AG20443 (cell line): Measurements from ENCODE around the gene GMPR.
A peak's percentile ranks its signal among the peaks of the same experiment; 100 is the strongest.

ENCODE experiments used
- DNase-seq: peaks from one replicate; pipeline ENCODE4 v3.0.0; 2012; ENCODE audit warnings: low spot score, mixed read lengths

Gene GMPR

DNA sequence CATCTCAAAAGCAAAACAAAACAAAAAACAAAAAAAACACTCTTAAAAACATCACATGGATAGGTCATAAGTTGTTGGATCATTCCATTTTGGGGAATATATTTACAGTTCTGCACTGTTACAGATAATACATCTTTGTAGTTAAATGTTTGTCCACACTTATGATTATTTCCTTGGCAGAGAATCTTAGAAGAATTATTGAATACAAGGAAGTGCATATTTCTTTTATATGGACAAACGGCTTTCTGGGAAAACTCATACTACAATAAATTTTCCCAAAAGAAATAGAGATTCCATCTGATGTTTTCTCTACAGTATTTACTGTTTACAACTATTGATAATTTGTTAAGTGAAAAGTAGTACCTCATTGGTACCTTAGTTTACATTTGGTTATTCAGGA lies 33.8 kb downstream of the GMPR start:
- no peak for DNase-seq

DNA sequence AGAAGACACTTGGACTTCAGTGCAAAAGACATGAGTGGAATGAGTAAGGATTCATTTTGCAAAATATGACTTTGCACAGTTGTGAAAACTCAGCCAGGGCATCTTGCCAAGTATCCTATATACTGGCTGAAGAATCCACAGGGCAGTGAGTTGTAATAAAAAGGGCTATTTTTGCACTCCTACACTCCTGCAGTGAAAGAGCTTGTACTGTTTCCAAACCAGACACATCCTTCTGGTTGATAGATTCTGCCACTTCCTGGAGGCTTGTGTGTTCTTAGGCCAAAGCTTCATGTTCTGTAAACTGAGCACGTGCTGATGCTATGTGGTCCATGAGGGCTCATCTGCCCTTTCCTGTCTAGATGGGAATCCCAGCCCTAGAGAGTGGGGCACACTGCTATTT lies 34.9 kb downstream of the GMPR start:
- no peak for DNase-seq

DNA sequence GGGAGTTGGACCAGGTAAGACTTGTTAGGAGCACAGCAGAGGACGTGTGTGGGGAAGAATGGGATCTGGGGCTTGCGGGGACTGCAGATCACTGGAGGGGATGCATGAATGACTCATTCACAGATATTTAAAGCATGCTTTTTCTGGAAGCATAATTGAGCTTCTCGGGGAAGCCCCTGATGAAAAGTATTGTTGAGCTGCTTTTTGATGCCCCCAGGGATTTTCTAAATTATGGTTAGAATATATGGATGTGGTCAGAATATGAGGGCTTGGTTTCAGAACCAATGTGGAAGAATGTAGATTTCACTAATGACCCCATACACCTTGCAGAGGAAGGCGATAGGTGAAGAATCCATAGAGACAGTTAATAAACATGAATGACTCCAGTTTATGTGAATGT lies 36.1 kb downstream of the GMPR start:
- no peak for DNase-seq

DNA sequence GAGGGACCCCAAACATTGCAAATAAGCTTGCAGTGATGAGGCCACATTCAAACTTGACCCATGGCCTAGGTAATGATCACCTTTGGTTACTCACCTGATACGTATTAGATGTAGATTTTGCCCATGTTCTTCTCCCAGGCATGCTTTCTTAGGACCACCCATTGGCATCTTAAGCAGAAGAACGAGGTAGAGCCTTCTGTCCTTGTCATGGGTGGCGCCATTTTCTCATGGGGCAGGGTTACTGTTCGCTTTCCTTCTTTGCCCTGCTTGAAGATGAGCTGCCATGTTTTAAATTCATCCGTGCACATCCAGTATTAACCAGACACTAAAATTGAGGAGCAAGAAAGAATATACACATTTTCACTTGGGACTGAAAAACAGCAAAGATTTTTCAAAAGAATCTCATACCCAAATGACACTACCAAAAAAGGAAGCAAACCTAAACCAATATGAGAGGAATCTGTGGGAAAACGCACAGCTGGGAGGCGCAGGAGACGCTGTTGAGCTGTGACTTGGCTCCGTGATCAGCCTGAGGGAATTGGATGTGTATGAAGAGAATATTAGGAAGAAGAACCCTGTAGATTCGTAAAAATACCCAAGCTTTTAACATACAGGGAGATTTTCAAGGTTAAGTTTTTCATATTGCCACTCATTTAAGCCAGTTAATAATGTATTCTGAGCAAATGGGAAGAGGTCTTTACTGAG lies 36.6 kb downstream of the GMPR start:
- no peak for DNase-seq

DNA sequence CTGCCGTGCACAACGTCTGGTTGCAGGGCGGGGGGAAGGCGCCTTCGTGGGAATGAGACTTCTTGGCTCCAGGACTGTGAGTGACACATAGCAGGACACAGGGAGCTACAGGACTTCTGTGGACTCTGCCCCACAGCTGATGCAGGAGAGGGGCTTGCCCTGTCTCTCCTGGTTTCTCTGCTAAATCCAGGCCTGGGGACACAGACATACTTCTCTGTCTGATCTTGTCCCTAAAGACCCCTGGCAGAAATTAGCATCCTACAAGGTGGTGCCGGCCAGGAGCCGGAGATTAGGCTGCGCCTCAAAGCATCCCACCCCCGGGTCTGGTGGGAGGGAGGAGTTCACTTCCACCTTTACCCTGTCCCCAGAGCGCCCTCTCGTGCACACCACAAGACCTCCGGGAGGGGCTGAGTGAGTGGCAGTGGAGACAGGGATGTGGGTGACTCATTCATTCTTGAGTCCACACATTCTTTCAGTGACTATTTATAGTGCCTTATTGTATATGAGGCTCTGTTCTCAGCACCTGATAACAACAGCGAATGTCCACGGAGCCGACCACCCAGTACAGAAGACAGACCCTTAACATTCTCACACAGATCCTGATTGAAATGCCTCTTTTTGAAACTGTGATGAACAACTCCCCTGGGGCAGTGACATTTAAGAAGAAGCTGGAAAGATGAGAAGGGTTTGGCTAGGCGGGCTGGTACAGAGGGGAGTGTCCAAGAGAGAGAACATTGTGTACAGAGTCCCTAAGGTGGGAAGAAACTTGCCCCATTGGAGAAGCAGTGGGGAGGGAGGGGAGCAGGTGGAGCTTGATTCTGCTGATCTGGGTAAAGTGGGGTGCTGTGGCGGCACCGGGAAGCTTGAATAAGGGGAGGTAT lies 39.0 kb downstream of the GMPR start:
- peak; percentile 92 for DNase-seq

DNA sequence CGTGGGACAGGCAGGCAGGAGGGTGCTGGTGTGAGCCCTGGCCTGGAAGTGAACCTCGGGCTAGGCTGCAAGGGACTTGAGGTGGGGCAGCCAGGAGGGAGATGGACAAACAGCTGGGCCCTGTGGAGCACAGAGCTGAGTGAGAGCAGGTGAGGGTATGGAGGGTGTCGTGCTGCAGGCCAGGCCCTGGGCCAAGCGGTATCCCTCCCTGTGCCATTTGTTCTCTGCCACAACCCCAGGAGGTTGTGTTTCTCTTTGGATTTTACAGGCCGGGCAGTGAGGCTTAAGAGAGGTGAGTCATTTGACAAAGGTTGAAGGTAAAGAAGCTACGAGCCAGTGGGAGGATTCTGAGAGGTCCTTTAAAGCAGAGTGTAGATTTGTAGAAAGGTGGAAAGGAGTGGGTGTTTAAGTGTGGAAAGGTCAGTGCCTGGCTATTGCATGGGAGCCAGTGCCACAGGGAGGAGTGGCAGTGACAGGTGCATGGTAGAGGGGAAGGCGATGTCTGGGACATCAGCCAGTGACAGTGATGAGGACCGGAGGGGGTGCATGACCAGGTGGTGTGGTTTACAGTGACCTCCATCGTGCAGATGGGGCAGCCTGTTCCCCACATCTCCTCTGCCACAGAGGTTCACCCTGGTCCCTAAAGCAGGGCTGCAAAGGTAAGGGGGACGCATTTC lies 39.8 kb downstream of the GMPR start:
- DNase-seq: no peak

DNA sequence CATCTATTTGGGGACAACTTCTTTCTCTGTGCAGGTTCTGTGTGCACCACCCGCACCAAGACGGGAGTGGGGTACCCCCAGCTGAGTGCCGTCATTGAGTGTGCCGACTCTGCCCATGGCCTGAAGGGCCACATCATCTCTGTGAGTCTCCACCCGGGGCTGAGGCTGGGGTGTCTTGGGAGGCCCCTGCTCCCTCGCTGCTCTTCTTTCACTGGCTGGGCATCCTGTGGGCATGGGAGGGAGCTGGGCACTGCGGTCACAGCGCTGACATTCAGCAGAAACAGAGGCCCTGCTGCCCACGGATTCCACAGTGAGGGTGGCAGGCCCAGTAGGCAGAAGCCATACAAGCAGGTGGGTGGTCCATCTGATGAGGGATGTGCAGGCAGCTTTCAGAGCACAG lies 40.4 kb downstream of the GMPR start:
- no peak for DNase-seq

DNA sequence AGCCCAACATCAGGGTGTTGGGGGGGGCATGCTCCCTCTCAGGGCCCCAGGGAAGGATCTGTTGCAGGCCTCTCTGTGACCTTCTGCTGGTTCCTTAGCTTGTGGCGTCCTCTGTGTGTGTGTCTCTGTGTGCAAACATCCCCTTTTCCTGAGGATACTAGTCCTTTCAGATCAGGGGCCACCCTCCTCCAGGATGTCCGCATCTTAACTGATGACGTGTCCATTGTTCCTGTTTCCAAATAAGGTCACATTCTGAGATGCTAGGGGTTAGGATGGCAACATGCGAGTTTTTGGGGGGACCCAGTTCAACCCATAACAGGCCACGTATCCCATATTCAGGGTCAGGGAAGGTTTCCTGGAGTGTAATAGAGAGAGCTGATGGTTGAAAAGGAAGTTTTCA lies 40.9 kb downstream of the GMPR start:
- no peak for DNase-seq

DNA sequence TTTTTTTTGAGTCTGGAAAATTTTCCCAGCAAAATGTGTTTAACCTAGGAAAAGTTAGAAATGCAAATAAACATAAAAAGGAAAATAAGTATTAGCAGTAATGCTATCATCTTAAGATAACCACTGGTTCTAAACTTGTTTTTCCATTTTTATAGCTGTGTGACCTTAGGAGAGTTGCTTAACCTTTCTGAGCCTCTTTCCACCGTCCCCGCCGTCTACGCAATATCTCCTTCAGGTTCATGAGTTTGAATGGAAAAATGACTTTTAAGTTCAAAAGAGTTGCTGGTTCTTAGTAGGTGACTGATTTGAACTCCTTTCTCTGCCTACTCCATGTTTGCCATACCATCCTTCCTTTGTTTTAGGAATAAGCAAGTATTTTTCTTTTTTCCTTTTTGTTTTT lies 44.0 kb downstream of the GMPR start:
- DNase-seq: no peak

DNA sequence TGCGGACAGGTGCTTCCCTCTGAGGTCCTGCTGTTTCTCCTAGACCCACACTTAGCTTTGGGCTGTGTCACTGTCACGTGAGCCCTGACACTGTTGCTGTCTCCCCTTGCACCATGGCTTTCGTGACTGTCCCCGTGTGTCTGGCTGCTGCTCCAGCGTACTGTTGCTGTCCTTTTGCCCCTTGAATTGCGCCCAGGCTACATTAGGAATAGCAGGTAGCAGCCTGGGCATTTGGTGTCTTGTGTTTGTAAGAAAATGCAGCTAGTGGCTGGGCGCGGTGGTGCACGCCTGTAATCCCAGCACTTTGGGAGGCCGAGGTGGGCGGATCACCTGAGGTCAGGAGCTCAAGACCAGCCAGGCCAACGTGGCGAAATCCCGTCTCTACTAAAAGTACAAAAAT lies 46.1 kb downstream of the GMPR start:
- no peak for DNase-seq

DNA sequence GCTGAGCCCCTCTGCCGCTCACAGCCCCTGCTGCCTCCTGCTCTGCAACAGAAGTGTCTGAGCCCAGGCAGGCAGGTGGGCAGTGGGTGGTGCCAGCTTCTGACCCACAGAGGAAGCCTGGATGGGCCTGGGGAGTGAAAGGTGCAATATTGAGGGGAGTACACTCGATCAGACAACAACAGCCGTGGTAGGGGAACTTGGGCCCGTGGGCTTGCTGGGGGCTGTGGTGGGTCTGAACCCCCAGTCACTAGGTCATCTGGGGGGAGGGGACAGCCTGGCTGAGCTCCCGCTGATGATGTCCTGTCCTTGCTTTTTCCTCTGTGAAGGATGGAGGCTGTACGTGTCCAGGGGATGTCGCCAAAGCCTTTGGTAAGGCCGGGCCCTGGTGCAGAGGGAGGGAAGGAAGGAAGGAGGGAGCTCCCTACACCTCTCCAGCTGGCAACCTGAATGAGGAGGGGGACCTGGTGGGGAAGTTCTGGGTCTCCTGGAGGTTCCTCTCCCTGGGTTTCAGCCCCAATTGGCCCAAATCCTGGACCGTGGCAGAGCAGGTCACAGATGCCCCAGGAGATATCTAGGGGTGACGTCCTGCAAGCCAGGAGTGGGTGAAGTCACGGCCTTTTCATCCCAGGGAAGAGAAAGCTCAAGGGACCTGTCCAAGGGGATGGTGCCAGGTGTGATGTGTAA lies 47.2 kb downstream of the GMPR start:
- no peak for DNase-seq

DNA sequence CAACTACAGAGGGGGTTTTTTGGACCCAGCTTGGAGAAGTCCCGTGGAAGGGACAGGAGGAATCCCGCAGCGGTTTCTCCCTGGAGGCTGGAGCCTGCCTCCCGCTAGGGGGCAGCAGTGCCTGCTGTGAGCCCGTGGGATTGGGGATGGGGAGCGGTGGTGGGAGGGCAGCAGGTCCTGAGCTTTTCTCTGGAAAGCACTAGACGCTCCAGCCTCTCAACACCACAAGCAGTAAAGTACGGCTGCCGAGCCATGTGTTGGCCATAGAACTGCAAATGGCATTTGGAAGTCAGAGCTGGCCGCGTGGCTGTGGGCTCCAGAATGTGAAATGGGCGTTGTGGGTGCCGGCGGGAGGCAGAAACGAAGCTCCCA lies 47.8 kb downstream of the GMPR start:
- peak; percentile 87 for DNase-seq

DNA sequence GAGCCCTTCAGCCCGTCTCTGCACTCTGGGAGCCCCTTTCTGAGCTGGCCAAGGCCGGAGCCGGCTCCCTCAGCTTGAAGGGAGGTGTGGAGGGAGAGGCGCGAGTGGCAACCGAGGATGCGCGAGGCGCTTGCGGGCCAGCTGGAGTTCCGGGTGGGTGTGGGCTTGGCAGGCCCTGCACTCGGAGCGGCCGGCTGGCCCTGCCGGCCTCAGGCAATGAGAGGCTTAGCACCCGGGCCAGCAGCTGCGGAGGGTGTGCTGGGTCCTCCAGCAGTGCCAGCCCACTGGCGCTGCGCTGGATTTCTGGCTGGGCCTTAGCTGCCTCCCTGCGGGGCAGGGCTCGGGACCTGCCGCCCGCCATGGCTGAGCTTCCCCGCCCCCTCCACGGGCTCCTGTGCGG lies 49.8 kb downstream of the GMPR start:
- DNase-seq: no peak

DNA sequence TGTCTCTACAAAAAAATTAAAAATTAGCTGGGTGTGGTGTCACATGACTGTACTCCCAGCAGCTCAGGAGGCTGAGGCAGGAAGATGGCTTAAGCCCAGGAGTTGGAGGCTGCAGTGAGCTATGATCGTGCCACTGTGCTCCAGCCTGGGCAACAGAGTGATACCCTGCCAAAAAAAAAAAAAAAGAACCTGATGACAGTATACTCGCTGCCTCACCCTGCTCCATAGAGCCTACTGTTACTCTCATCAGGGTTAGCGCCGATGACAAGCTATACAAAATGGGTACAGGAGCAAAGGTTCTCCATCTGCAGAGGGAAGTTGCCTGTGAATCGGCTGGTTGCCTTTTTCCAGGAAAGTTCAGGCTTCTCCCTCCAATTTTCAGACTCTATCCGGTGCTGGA lies 53.4 kb downstream of the GMPR start:
- no peak for DNase-seq

DNA sequence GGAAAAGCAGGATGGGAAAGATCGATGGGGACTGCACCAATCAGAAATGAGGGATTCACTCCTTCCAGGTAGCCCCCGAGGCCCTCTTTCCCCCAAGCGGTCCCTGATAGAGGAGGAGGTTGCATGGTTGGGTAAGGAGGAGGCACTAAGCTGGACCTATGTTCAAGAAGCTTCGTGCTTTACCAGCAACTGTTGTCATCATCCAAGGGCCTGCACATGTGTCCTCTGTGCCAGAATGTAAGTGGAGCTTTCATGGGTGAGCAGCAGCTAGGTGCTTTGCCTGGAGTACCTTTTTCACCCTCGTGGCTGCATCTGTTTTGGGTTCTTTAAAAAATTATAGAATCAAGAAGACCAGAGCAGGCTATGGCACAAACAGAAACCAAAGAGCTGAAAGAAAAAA lies 54.0 kb downstream of the GMPR start:
- DNase-seq: no peak

DNA sequence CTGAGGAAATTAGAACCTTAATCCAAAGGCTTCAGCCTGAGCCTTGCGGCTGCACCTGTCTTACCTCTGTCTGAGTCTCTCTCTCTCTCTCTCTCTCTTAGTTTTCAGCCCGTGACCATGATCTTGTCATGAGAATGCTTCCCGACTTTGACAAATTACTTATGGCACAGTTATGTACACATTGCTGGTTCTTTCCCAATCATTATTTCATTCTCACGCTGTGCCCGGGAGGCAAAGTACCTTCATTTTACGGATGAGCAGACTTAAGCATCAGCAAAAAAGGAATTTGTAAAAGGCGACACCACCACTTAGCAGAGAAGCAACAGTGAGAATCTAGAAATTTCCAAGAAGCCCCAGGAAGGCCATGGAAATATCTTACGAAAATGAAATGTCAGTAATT lies 54.6 kb downstream of the GMPR start:
- no peak for DNase-seq

DNA sequence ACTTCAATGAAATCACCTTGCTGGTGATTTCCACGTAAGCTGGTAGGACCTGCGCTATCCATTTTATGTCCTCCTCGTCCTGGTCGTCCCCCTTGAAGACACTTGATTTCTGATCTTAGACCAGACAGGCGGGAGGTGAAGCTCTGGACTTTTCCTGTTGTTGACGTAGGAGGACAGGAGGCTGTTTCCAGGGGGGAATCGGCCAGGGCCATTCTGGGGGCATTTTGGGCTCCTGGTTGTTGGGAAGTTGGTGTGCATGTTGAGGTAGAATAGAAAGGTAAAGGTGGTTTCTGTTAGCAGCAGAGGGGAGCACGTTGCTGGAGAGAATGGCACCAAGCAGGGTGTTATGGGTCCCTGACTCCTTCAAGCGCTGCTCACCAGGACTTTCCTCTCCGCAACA lies 56.0 kb downstream of the GMPR start:
- no peak for DNase-seq

DNA sequence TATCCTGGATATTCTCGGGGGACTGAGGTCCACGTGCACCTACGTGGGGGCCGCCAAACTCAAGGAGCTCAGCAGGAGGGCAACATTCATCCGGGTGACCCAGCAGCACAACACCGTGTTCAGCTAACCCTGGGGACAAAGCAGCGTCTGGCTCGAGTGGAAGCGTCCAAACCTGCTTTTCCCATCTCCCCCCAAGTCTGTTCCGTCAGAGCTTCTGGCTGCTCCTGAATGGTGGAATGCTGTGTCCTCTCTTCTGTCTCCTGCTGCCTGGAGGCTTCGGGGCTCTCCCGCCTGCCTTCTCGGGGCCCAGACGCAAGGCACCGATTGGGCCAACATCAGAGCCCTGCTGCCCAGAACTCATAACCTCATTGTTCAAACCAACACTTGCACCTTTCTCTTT lies 56.7 kb downstream of the GMPR start:
- DNase-seq: no peak

DNA sequence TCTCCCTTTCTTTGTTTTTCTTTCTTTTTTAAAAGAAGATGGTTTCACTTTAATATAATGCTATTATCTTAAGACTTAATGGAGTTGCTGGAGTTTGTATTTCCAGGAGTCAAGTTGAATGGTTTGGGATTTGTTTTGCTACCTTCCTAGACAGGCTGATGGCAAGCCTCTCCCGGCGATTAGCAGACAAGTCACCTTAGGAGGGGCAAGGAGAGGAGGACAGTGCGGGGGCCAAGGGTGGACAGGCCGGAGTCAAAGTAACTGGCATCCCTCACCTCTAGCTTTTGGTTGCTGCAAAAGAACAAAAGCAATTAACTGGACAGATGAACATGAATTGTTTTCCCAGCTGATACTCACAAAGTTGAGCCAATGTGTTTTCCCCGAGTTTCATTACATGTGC lies 57.1 kb downstream of the GMPR start:
- DNase-seq: no peak

DNA sequence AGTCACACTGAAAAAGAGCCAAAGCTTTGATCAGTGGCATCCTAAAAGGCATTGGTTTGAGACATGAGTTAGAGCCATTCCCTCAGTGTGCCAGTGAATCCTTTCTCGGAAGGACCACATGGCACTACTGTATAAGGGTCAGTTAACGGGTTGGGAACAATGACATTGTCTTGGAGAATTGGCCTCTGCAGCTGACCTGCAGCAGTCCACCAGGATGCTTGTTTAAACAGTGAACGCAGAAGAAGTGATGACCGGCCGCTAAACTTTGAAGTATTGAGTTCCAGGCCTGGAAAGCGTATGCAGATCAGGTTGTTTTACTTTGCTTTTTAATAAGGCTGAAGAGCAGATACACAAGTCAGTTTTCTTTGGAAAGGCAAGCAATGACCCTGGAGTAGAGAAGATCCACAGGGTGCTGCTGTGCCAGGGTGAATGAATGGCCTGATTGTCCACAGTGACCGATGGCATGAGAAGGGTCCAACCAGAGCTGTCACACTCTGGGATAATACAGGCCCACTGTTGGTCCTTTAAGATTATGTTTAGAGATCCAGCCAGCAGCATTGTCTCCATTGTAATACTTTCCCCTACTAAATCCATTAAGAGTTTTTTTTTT lies 57.8 kb downstream of the GMPR start:
- no peak for DNase-seq

DNA sequence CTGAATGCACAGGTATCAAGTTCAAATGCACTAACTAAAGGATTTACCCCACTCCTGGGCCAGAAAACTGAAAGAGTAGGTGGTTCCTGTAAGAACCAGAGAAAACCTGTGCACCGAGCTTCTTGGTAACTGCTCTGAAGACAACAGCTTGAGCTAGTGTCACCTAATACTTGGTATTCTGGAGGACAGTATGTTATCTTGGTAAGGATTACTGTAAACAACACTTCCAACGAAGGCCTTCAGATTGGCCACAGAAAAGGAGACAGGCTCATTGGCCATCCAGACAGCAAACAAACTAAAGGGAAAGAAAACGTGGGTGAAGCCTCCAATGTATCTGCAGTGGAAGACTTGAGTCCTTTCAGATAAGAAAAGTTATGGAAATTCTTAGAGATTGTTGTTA lies 61.5 kb downstream of the GMPR start:
- DNase-seq: no peak

DNA sequence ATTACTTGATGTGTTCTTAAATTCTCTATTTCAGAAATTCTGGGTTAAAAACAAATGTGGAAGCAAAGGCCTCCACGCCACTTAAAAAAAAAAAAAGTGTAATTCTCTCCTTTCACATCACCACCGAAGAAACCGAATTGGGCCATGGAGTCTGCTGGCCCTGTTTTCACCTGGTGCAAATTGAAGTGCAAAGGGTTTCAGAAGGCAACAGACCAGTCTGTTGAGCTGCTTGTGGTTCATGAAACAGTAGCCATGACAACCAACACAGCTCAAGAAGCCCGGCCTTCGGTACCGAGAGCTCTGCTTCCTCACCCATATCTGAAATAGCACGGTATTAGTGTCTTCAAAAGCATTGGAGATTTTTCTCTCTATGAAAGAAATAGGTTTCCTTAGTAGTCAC lies 63.1 kb downstream of the GMPR start:
- DNase-seq: no peak
